Fibroblast of peridontal ligament (primary cell): ENCODE measurements around the gene SLC25A15.
"Not testable (repeated sequence)": the region's sequence is repeated elsewhere in the genome, so short reads cannot be mapped to it uniquely, and the experiment has no call there.

Experiments used
- DNase-seq: peaks from one replicate; pipeline ENCODE4 v3.0.0-alpha.2; 2010; ENCODE audit errors: extremely low read depth

The SLC25A15 gene

DNA sequence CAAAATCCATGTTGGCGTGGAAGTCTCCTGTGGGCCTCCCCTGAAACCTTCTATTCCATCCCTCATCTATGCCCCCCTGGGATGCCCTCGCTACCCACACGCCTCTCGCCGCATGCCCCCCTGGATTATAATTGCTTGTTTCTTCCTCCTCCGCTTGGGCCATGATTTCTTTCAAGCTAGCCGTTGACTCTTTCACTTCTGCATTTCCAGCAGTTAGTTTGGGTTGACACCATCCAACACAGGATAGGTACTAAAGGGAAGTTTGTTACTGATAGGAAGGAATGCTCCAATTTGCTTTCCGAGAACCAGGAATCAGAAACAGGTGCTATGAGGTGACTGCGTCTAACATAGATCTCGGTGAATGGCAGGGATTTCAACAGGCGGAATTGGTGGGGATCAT lies 7.7 kb upstream of the SLC25A15 start:
- DNase-seq = no peak

DNA sequence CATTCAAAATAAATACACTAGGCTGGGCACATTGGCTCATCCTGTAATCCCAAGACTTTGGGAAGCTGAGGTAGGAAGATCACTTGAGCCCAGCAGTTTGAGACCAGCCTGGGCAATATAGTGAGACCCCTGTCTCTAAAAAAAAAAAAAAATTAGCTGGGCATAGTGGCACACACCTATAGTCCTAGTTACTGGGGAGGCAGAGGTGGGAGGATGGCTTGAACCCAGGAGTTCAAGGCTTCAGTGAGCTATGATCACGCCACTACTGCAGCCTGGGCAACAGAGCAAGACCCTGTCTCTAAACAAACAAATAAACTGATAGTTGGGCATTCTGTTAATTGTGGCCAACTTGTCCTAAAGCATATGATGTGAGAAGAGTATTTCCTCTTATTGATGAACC lies 6.4 kb upstream of the SLC25A15 start:
- DNase-seq = not testable (repeated sequence)

DNA sequence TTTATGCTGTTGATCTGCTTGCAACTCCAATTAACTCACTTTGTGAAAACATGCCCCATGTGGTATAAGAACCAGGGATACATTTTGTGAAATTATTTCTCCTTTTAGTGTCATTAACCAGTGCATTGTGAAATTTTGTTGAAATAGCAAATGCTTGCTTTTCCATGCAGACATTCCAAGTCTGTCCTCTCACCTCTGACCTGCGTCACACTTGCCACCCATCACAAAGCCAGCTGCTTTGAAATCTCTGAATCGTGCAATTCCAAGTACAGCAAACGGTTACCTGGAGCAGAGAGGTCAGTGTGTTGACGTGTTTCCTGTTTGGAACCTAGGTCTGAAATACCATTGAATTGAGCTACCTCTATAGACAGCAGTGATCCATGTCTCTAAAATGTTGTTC lies 4.9 kb upstream of the SLC25A15 start:
- no peak for DNase-seq

DNA sequence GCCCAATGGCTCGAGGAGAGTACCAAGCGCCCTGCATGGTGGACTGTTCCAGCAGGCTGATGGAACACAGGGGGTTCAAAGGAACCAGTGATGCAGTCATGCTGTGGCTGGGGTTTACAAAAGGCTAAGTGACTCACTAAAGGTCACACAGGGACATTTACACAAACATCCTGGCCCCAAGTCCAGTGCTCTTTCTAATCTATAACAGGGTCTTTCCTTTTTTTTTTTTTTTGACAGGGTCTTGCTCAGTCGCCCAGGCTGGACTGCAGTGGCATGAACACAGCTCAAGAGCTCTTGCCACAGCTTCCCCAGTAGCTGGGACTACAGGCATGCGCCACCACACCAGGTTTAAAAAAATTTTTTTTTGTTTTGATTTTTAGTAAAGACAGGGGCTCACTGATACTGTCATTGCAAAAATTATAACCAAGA lies 2.8 kb upstream of the SLC25A15 start:
- DNase-seq = no peak

DNA sequence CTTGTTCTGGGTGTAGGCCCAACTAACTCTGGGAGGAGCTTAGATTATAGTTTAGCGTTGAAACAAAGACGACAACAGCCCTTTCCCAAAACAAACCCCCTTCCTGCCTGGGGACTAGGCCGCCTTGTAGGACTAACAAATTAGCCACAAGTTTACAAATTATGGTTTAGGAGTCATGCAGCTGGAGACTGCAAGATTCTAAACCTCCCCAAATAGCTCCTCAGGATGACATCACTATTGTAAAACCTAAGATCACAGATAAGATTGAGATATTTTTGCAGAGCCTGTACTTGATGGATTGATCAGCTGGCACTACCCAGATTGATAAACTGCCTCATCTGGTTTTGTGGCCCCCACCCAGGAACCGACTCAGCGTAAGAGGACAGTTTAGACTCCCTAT lies 2.3 kb upstream of the SLC25A15 start:
- DNase-seq = peak; percentile 88

DNA sequence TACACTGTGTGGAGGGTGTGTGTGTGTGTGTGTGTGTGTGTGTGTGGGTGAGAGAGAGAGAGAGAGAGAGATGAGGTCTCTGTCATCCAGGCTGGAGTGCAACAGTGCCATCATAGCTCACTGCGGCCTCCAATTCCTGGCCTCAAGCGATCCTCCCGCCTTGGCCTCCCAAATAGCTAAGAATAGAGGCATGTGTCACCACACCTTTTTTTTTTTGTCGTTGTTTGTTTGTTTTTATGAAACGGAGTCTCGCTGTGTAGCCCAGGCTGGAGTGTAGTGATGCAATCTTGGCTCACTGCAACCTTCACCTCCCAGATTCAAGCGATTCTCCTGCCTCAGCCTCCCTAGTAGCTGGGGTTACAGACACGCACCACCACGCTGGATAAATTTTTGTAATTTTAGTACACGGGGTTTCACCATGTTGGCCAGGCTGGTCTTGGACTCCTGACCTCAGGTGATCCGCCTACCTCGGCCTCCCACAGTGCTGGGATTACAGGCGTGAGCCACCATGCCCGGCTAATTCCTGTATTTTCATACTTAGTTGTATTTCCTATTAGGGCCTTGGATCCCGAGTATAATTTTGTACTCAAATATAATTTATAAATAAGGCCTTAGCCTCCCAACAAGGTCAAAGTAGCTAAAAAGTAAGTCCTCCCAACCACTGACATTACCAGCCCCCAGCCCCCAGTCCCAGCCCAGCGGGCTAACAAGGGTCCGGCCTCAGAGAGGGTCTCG lies 704 bp upstream of the SLC25A15 start:
- DNase-seq = not testable (repeated sequence)

DNA sequence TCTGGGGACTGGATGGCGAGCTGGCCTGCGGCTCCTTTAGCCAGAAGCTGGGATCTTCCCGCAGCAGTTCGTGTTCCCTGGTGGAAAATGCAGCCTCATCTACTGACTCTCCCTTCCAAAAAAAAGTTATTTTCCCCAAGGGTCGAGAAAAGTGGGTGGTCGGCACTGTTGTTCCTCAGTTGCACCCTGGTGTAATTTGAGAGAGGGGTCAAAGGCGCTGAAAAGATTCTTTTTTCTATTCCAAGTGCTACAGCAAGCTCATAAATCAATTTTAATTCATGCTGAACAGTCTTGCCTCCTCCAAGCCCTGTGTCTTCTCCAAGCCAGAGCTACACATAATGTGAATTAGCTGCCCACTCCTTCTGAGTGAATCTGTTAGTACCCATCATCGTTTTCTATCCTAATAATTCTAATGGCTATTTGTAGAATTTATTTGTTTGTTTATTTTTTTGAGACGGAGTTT lies 774 bp downstream of the SLC25A15 start:
- DNase-seq = peak; percentile 28

DNA sequence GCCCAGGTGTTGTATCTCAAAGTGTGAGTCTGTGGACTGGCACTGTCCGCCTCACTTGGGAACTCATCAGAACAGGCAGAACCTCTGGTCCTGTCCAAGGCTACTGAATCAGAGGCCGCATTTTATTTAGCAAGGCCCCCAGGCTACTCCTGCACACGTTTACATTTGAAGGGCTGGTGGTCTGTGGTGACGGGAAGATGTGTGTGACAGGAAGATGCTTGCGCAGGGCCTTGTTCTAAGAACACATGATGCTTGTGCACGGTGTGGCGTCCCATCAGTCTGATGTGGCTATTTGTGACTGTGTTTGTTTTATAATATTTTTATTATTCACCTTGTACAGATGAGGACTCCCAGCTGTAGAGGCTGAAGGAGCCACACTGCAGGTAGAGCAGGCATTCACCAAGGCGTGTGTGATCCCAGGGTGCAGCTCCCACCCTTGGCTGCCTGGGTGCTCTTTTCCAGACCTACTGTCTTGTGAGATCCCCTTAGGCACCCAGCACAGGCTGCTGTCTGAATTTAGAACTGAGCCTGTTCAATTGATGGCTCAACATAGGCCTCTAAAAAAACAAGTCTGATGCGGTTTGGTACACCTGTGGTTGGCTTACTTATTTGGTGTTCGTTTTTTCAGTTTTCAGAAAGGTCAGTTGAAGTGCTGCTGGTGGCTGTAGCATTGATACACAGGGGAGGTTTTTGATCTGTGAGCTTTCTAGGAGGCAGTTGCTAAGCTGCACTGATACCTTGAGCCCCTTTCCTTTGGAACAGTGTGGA lies 3.1 kb downstream of the SLC25A15 start:
- no peak for DNase-seq

DNA sequence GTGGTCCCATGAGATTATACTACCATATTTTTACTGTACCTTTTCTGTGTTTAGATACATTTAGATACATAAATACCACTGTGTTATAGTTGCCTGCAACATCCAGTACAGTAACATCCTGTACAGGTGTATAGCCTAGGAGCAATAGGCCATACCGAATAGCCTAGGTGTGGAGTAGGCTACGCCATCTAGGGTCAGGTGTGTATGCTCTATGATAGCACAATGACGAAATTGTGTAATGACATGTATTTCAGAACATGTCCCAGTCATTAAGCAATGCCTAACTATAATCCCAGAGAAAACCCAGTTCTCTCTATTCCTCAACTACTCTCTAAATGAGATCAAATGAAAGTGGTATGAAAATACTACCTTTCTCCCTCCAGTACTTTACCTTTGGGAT lies 3.9 kb downstream of the SLC25A15 start:
- DNase-seq = no peak

DNA sequence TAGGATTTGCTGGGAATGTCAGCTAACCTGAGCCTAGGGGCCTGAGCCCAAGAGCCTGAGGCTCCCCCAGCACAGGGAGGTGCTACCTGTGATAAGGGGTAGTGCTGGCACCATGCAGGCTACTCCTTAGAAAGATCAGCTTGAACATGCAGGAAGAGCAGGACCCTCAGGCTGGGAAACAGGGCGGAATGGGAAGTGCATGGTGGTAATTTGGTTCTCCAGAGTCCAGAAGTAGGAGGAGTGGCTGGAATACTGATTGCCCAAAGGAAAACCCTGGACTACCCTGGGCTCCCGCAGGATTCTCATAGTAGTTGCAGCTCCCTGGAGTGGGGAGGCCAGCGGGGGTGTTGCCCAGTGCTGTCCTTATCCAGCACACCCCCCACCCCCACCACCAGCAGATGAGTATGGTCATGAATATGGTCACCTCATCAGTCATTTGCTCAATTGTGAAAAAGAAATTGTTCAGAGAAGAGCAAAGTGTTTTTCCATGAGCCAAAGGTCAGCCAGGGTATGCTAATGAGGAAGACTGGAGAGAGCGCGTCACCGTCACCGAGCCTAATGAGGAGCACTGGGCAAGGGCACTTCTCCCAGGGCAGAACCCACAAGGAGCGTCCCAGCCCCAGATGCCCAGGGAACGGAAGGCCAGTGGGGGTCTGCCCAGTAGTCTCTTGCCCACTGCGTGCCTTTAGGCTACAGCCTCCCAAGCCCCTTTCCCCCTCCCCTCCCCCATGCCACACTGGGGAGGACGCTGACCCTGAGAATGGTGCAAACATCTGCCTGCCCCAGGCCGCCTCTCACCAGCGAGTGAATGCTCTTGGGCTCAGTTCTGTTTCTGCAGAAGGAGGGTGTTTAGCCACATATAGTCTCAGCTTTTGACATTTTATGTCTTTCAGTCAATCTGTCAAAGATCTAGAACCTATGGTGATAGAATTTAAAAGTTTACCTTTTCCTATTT lies 5.3 kb downstream of the SLC25A15 start:
- DNase-seq = no peak

DNA sequence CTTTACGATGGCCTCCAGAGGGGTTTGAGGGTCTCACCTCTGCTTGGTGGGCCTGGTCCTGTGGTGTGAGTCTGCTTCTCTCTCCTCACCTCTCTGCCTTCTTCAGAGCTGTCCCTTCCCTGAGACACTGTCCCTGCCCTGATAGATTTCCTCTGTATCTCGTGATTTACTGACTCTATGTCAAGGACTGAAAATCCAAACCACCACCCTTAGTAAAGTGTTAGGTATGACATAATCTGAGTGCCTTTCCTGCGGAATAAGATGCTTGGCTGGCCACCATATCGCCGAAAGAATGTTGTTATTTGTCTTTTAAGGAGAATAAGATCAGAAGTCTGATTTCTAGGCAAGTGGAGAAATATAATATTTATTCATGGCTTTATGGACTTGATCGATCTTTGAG lies 7.2 kb downstream of the SLC25A15 start:
- DNase-seq = no peak

DNA sequence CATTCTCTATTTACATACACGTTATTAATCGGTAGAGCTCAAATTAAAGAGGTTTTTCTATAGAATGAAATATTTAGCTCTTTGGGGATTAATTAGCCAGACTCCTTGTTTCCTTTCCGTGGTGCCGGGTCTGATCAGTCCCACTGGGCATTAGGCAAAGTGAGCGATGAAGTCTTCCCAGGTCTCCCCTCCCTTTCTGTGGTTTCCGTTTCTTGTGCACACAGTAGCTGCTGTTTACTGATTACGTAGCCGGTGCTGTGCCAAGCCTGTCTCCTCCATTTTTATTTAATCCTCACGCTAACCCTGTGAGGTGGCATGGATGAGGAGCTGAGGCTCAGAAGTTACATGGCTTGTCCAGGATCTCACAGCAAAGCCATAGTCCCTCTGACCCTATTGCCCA lies 9.0 kb downstream of the SLC25A15 start:
- DNase-seq = no peak

DNA sequence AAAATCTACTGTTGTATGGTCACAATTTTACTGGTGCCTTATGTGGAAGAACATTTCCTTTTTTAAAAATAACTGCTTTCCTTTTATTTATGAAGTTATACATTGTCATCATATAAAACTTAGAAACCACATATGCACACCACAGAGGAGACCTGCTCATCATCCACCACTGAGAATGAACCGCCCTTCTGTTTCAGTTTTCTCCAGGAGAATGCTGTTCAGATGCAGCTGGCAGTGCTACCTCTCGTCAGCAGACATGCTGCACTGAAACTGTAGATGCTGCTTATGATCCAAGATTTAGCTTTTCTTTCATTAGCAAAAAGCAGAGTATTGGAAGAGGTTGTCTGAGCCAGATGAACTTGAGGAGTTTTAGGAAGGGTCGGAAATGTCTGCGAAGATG lies 10.1 kb downstream of the SLC25A15 start:
- DNase-seq = no peak

DNA sequence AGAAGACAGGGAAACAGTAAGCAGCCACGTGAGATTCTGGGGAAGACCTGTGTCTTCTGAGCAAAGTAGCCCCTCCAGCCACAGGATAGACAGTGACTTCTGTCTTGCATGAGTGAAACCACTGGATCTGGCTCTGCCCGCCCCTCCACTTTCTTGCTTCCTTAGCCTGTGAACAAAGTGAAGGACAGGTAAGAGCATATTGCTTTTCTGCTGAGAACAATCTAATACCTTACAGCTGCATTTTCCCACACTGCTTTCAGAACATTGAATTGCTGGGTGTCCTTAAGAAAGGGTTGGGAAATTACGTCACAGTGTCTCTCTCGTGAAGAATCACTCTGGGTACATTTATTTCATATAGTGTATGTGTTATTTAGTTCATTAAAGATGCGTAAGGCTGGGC lies 11.1 kb downstream of the SLC25A15 start:
- no peak for DNase-seq

DNA sequence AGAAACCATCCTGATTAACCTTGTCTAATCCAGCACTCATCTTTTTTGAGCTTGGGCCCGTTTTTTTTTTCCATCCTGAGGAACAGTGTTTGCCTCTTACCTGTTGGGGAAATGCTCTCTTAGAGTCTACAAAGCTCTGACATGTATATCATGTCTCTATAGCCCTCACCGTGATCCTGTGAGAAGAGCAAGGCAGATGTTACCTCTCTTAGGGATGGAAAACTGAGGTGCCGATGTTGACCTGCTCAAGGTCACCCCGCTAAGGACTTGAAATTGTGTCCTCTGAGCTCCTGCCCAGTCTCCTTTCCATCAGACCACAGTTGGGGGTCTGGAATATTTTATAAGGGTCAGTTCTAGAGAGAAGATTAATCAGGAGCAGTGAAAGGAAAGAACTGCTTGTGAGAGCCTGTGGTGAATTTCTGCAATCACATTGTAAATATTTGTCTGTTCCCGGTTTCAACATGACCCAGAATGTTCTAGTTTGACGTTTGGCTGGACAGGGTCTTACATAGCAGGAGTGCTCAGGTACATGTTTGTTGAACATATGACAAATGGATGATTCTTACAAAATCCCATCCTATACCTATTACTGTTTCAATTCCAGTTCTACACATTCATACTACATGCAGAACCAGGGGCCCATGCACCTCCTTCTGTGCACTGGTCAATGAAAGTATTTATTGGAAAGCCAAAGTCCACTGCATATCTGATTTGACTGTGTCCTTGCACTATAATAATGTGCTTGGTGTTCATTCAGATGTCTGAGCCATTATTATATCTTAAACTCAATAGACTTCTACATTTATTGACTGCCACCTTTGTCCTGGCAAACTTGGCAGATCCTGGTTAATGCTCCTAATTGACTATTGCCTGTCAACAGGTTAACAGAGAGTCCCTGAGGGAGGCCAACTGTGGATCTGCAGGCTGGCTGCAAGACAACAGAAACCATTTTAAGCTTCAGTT lies 12.1 kb downstream of the SLC25A15 start:
- DNase-seq = no peak

DNA sequence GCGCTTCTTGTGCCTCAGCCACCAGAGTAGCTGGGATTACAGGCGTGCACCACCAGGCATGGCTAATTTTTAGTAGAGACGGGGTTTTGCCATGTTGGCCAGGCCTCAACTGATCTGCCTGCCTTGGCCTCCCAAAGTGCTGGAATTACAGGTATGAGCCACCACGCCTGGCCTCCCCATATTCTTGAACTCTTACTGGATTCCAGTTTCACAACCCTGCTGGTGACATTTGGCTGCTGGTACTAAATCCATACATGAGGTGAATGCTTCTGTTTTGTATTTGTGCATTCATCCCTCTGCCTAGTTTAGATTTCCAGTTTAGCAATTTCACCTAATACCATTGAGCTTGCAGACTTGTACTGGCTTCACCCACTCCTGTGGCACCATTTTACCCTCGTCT lies 13.9 kb downstream of the SLC25A15 start:
- no peak for DNase-seq

DNA sequence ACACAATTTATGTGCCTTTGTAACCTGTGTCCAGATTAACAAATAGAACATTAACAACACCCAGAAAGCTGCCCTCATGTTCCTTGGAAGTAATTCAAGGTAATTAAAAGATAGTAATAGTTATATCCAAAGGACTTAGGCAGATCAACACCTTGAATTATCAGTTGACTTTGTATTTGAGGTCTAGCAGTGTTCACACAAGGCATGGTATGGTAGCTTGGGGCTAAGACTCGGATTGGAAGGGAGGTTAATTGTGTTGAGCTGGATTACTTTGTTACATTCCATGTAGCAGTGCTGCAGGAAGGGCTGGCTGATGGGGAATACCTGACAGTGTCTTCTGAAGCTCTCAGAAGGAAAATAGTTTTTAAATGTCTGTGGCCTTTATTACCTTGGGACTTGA lies 16.8 kb downstream of the SLC25A15 start:
- DNase-seq = no peak

DNA sequence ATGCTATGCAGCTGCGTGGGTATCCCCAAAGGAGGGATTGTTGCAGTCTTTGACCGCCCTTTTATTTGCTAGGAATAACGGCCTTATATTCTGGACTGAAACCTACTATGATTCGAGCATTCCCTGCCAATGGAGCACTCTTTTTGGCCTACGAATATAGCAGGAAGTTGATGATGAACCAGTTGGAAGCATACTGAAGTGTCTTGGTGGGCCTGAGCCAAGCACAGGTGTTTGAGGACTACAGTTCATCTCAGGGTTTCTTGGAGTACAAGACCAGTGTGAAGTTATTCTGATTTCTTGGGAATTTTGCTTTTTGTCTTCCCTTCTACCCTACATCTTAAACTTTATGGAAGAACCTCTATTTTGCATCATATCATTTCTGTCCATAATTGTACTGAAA lies 20.1 kb downstream of the SLC25A15 start:
- no peak for DNase-seq

DNA sequence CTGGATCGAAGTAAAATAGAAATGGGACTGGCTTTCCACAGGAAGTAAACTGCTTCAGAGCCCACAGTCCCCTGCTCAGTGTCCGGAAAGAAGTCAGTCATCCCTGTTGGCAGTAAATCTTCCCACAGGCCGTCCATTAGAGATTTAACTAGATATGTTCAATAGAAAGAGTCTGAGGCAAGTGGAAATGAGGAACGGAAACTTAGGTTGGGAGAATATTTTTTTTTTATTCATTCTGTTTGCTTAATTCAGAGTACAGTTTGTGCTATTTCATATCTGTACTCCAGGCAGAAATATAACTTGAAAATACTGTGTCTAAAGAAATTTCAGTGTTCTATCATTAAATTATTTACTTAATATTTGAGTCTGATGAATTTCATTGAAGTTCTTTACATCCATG lies 22.7 kb downstream of the SLC25A15 start:
- DNase-seq = no peak

DNA sequence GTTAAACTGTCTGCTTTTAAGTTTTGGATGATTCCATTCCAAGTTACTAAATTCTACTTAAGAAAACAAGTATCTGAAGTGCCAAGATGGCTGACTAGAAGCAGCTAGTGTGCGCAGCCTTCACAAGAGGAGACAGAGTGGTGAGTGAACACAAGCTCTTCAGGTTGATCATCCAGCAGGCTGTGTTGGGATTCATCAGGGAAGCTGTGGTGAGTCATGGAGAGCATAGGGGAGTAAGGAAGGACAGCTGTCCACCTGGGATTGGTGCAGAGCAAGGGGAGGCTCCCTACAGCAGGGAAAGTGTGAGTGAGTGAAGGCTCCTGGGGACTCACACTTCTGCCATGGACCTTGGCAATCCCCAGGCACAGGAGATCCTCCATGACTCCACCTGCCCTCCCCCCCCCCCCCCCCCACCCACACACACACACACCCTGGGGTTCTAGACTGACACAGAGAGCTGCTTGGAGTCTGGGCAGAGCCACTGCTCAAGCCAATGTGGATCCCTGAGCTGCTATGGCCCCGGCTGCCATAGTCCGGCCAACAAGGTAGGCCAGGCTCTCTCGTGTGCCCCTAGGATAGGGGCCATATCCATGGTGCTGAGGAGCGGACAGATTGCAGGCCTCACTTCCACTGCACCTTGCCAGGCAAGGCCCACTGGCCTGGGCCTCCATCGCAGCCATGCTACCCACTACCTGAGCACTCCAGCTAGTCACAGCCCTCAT lies 23.5 kb downstream of the SLC25A15 start:
- DNase-seq = no peak
